Cerebellar nuclear complex (tissue), 1 donor: ENCODE data around the gene DHRS12.
"Not testable (repeated sequence)": the region's sequence is repeated elsewhere in the genome, so short reads cannot be mapped to it uniquely, and the experiment has no call there.

Experiments used
- DNase-seq, 2 experiments: peaks; one replicate each; lab custom pipeline; 2025; lab: John Stamatoyannopoulos, UW

The DHRS12 gene

GRCh38 chr13:51828730-51829567 lies 25.0 kb upstream of the DHRS12 start:
- no peak for DNase-seq

GRCh38 chr13:51827254-51827653 lies 23.3 kb upstream of the DHRS12 start:
- DNase-seq: no peak

- DNase-seq: no peak
Measured at GRCh38 chr13:51826606-51827005, 22.6 kb upstream of the DHRS12 start.

- no peak for DNase-seq
Measured at GRCh38 chr13:51825681-51826254, 21.8 kb upstream of the DHRS12 start.

GRCh38 chr13:51825165-51825592 lies 21.2 kb upstream of the DHRS12 start:
- DNase-seq: no peak

- not testable (repeated sequence) for DNase-seq
Measured at GRCh38 chr13:51824712-51825111, 20.7 kb upstream of the DHRS12 start.

GRCh38 chr13:51823863-51824262 lies 19.9 kb upstream of the DHRS12 start:
- DNase-seq: no peak

GRCh38 chr13:51823359-51823758 lies 19.4 kb upstream of the DHRS12 start:
- DNase-seq: no peak

- DNase-seq: peak in 1 of 2 experiments; percentile 26
Measured at GRCh38 chr13:51822106-51822815, 18.3 kb upstream of the DHRS12 start.

- no peak for DNase-seq
Measured at GRCh38 chr13:51821606-51822005, 17.6 kb upstream of the DHRS12 start.

GRCh38 chr13:51820016-51820597 lies 16.1 kb upstream of the DHRS12 start:
- no peak for DNase-seq

- DNase-seq: no peak
Measured at GRCh38 chr13:51819544-51819943, 15.6 kb upstream of the DHRS12 start.

- DNase-seq: no peak
Measured at GRCh38 chr13:51818781-51819511, 15.0 kb upstream of the DHRS12 start.

- DNase-seq: no peak
Measured at GRCh38 chr13:51818276-51818675, 14.3 kb upstream of the DHRS12 start.

GRCh38 chr13:51817717-51818116 lies 13.8 kb upstream of the DHRS12 start:
- DNase-seq: no peak

GRCh38 chr13:51816604-51817249 lies 12.8 kb upstream of the DHRS12 start:
- DNase-seq: no peak

GRCh38 chr13:51815848-51816247 lies 11.9 kb upstream of the DHRS12 start:
- DNase-seq: no peak

- DNase-seq: no peak
Measured at GRCh38 chr13:51814825-51815650, 11.1 kb upstream of the DHRS12 start.

GRCh38 chr13:51814071-51814470 lies 10.1 kb upstream of the DHRS12 start:
- no peak for DNase-seq

- DNase-seq: no peak
Measured at GRCh38 chr13:51811920-51812451, 8.0 kb upstream of the DHRS12 start.
